ENCODE data around the gene UROC1. TPM values are rescaled to one million over a fixed set of nuclear protein-coding genes. Genes with fewer than 3 reads are reported as not detected.
A peak's percentile ranks its signal among the peaks of the same experiment; 100 is the strongest.

UROC1 gene
- total and polyA plus RNA-seq, 2 of the 13 experiments (the other 11 are each of a cell fraction or from before 2014, with no cell fraction given) = 0.71 to 1.3 TPM

DNA sequence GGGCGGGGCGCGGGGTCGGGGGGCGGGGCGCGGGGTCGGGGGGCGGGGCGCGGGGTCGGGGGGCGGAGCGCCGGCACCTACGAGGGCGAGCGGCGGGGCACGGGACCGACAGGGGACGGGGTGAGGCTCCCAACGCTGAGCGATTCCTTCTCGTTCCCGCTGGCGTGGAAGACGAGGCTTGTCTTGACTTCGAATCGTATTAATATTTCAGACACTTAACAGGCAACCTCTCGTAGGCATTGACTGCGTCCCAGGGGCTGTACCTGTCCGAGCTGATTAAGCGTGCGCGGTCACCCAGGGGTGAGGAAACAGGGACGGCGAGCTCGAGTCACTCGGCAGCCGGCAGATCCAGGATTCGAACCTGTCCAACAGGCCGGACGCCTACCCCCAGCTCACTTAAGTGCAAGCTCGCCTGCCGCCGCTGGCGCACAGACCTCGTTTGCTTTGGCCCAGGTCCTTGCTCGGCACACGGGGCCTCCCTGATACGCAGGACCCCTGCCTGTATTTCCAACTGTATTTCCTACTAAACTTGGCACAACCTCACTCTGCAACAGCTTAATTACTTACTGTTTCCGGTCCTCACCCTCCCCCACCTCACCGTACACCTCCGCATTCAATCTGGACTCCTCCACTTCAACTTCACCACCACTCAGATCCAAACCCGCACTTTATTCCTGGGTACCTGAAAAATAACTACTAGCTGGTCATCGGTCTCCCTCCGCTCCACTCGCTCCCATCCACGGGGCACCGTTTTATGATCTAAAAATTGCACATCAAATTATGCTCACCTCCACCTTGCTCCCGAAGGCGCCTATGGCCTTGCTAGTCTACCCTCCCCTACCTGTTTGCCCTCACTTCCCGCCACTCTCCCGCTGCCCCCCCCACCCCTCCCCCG, 41.2 kb downstream of the UROC1 start (continued):
- TF ChIP-seq, protein P1, sequence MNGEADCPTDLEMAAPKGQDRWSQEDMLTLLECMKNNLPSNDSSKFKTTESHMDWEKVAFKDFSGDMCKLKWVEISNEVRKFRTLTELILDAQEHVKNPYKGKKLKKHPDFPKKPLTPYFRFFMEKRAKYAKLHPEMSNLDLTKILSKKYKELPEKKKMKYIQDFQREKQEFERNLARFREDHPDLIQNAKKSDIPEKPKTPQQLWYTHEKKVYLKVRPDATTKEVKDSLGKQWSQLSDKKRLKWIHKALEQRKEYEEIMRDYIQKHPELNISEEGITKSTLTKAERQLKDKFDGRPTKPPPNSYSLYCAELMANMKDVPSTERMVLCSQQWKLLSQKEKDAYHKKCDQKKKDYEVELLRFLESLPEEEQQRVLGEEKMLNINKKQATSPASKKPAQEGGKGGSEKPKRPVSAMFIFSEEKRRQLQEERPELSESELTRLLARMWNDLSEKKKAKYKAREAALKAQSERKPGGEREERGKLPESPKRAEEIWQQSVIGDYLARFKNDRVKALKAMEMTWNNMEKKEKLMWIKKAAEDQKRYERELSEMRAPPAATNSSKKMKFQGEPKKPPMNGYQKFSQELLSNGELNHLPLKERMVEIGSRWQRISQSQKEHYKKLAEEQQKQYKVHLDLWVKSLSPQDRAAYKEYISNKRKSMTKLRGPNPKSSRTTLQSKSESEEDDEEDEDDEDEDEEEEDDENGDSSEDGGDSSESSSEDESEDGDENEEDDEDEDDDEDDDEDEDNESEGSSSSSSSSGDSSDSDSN (CRISPR knock-in tag; IDR thresholded peaks at IDR 0.05) = peak; percentile 50
- TF ChIP-seq EED (CRISPR knock-in tag; IDR thresholded peaks at IDR 0.05) (0 out of 2 replicates have a peak, but pooled peaks have one; percentile 28), TARDBP (CRISPR knock-in tag; IDR thresholded peaks at IDR 0.05) (0 out of 2 replicates have a peak, but pooled peaks have one; percentile 15), ZNF737 (CRISPR knock-in tag; IDR thresholded peaks at IDR 0.05; ENCODE audit: borderline replicate concordance) (no peak), TAF1 (CRISPR knock-in tag; IDR thresholded peaks at IDR 0.05) (peak; percentile 39; the same call in 1 of the 2 replicates), DMAP1 (CRISPR knock-in tag; IDR thresholded peaks at IDR 0.05) (peak; percentile 39), BCL6 (CRISPR knock-in tag; IDR thresholded peaks at IDR 0.05) (no peak), MEIS1 (CRISPR knock-in tag; IDR thresholded peaks at IDR 0.05; ENCODE audit: borderline replicate concordance) (peak; percentile 15; the same call in 1 of the 2 replicates), HOXA5 (CRISPR knock-in tag; IDR thresholded peaks at IDR 0.05) (no peak; the same call in 1 of the 2 replicates), ZNF253 (CRISPR knock-in tag; IDR thresholded peaks at IDR 0.05; ENCODE audit: borderline replicate concordance) (peak; percentile 66; the same call in 1 of the 2 replicates), MAZ (IDR thresholded peaks at IDR 0.05; ENCODE audit: borderline replicate concordance, low read depth, low read length) (no peak), MAZ (CRISPR knock-in tag; IDR thresholded peaks at IDR 0.05; ENCODE audit: low read depth) (peak; percentile 89), CCDC6 (CRISPR knock-in tag; IDR thresholded peaks at IDR 0.05) (0 out of 2 replicates have a peak, but pooled peaks have one; percentile 16), ZNF180 (CRISPR knock-in tag; IDR thresholded peaks at IDR 0.05; ENCODE audit: borderline replicate concordance, low read depth) (no peak), POGZ (CRISPR knock-in tag; IDR thresholded peaks at IDR 0.05) (no peak), ZBTB20 (CRISPR knock-in tag; IDR thresholded peaks at IDR 0.05; ENCODE audit: borderline replicate concordance, low read depth) (no peak), ZNF766 (CRISPR knock-in tag; IDR thresholded peaks at IDR 0.05; ENCODE audit: borderline replicate concordance) (no peak), NFYC (CRISPR knock-in tag; IDR thresholded peaks at IDR 0.05) (no peak)
- TF ChIP-seq, protein P2, sequence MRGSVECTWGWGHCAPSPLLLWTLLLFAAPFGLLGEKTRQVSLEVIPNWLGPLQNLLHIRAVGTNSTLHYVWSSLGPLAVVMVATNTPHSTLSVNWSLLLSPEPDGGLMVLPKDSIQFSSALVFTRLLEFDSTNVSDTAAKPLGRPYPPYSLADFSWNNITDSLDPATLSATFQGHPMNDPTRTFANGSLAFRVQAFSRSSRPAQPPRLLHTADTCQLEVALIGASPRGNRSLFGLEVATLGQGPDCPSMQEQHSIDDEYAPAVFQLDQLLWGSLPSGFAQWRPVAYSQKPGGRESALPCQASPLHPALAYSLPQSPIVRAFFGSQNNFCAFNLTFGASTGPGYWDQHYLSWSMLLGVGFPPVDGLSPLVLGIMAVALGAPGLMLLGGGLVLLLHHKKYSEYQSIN (CRISPR knock-in tag; IDR thresholded peaks at IDR 0.05; ENCODE audit: borderline replicate concordance) = no peak
- TF ChIP-seq, protein P3, sequence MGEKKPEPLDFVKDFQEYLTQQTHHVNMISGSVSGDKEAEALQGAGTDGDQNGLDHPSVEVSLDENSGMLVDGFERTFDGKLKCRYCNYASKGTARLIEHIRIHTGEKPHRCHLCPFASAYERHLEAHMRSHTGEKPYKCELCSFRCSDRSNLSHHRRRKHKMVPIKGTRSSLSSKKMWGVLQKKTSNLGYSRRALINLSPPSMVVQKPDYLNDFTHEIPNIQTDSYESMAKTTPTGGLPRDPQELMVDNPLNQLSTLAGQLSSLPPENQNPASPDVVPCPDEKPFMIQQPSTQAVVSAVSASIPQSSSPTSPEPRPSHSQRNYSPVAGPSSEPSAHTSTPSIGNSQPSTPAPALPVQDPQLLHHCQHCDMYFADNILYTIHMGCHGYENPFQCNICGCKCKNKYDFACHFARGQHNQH (CRISPR knock-in tag; IDR thresholded peaks at IDR 0.05) = 0 out of 2 replicates have a peak, but pooled peaks have one; percentile 18
- TF ChIP-seq, protein P4, sequence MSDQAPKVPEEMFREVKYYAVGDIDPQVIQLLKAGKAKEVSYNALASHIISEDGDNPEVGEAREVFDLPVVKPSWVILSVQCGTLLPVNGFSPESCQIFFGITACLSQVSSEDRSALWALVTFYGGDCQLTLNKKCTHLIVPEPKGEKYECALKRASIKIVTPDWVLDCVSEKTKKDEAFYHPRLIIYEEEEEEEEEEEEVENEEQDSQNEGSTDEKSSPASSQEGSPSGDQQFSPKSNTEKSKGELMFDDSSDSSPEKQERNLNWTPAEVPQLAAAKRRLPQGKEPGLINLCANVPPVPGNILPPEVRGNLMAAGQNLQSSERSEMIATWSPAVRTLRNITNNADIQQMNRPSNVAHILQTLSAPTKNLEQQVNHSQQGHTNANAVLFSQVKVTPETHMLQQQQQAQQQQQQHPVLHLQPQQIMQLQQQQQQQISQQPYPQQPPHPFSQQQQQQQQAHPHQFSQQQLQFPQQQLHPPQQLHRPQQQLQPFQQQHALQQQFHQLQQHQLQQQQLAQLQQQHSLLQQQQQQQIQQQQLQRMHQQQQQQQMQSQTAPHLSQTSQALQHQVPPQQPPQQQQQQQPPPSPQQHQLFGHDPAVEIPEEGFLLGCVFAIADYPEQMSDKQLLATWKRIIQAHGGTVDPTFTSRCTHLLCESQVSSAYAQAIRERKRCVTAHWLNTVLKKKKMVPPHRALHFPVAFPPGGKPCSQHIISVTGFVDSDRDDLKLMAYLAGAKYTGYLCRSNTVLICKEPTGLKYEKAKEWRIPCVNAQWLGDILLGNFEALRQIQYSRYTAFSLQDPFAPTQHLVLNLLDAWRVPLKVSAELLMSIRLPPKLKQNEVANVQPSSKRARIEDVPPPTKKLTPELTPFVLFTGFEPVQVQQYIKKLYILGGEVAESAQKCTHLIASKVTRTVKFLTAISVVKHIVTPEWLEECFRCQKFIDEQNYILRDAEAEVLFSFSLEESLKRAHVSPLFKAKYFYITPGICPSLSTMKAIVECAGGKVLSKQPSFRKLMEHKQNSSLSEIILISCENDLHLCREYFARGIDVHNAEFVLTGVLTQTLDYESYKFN (CRISPR knock-in tag; conservative IDR thresholded peaks at IDR 0.05) = 0 out of 2 replicates have a peak, but pooled peaks have one; percentile 28
